HG02642 (cell line): ENCODE results near the gene TTC39B.
"Not testable (repeated sequence)": the region's sequence is repeated elsewhere in the genome, so short reads cannot be mapped to it uniquely, and the experiment has no call there.

Source experiments
- ATAC-seq: cut with Tn5 transposase; IDR thresholded peaks from one replicate; pipeline ENCODE4 v1.9.1; 2021; ENCODE audit warnings: mild to moderate bottlenecking; ENCODE audit not compliant: unreplicated experiment, poor library complexity

The TTC39B gene

GRCh38 chr9:15272377-15272928 is 34.6 kb downstream of the TTC39B start:
- ATAC-seq: no peak

DNA sequence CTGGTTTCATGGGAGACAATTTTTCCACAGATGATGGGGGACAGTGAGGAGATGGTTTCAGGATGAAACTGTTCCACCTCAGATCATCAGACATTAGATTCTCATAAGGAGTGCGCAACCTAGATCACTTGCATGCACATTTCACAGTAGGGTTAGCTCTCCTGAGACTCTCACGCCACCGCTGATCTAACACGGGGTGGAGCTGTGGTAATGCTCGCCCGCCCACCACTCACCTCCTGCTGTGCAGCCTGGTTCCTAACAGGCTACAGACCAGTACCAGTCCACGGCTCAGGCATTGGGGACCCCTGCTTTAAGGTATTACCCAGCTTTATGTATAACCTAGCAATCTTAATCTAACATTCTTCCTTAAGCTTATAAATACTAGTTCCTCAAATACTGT is 35.6 kb downstream of the TTC39B start:
- no peak for ATAC-seq

DNA sequence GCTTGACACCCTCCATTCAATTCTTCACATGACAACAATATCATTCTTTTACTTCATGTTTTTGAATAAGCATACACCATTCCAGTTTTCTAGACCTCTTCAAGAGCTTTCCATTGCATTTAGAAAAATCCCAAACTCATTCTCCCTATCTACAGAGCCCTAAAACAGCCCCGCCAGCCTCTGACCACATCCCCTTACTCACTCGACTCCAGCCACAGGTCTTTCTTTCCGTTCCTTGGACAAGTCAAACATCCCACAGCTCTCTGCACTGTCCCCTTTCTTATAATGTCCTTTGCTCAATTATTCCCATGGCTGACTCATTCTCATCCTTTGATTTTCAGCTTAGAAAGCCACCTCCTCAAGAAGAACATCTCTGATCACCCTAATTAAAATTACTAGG is 38.2 kb downstream of the TTC39B start:
- no peak for ATAC-seq

GRCh38 chr9:15268317-15268716 is 38.7 kb downstream of the TTC39B start:
- no peak for ATAC-seq

- ATAC-seq: no peak
These were observed 42.1 kb downstream of the TTC39B start for GRCh38 chr9:15264918-15265317.

DNA sequence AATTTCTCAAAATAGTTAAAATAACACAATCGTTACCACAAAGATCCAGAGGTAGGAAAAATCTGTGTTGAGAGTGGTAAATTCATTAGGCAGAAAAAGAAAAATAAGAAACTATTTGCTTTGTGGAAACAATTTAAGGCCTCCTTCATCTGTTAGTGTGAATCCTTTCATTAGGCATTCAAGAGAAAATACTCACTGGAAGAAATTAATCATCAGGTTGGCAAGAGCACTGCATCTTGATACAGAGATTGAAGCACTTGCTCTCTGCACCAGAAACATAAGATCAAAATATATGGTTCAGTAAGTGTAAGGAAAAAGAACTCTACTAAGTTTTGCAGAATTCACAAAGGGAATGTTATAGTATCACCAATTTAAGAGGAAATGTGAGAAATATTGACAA is 44.4 kb downstream of the TTC39B start:
- no peak for ATAC-seq

DNA sequence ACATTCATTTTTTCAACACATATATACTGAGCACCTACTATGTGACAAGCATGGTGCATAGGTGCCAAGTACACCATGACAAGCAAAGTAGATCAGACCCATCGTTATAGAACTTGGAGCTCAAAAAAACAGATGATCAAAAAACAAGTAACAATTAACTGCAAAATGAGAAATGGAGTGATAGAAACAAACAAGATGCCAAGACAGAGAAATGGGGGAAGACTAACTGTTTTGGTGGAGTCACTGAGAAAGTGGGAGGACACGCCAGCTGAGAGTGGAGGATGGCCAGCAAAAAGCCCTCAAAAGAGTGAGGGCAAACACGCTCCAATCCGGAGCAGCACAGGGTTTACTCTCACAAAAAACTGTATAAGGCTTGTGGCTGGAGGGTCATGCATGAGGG is 50.6 kb downstream of the TTC39B start:
- no peak for ATAC-seq

GRCh38 chr9:15253786-15254185 is 53.2 kb downstream of the TTC39B start:
- ATAC-seq: no peak

- ATAC-seq: no peak
These were observed 53.8 kb downstream of the TTC39B start for GRCh38 chr9:15253197-15253596.

GRCh38 chr9:15249981-15250380 is 57.0 kb downstream of the TTC39B start:
- ATAC-seq: no peak

DNA sequence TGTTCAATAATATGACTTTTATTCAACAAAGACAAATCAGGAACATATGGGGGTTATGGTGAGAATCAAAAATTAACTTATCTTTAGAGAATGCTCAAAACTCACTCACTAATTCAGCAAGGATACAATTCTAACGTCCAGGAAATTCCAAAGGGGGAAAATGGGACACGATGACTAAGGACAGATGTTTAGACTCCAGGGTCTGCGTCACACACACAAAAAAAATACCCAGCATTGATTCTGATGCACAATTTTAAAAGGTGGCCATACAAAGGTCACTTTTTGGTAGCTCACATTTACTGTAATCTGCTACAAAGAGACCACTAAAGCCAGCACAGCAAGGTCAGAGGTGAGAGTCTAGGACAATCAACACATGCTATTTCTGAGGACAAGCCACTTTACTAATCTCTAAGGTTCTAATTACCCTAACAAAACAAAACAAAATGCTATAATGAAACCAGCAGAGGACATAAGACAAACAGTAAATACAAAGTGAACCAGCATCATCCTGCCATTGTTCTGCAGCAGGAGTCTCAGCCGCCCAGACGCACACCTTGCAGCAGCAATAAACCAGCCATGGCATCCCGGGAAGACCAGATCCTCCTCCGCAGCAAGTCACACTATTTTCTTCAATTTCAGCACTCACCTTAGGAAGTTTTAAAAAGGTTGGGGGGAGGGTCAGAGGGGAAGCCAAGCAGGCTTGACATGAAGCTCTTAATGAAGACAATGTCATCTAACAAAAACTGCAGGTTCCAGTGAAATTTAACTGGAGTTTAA is 57.8 kb downstream of the TTC39B start:
- ATAC-seq: no peak

DNA sequence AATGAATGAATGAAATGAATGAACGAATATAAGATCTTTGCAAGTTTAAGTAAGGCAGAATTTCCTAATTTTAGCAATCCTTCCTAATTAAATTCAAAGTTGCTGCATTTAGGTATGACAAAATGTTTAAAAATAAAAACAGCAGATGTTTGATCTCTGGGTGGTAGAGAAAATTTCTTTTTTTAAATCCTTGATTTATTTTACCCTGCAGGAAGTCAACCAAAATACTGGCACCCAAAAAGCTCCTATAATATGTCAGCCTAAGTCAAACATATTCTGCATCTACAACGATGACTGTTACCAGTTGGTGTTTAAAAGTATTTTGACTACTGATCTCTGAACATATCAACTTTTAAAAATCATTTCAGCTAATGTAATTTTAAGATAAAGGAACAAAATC is 58.4 kb downstream of the TTC39B start:
- ATAC-seq: no peak

GRCh38 chr9:15248081-15248480 is 58.9 kb downstream of the TTC39B start:
- ATAC-seq: no peak

GRCh38 chr9:15246708-15247107 is 60.3 kb downstream of the TTC39B start:
- ATAC-seq: no peak

- no peak for ATAC-seq
These were observed 60.8 kb downstream of the TTC39B start for GRCh38 chr9:15246243-15246642.

- no peak for ATAC-seq
These were observed 63.0 kb downstream of the TTC39B start for GRCh38 chr9:15244001-15244441.

DNA sequence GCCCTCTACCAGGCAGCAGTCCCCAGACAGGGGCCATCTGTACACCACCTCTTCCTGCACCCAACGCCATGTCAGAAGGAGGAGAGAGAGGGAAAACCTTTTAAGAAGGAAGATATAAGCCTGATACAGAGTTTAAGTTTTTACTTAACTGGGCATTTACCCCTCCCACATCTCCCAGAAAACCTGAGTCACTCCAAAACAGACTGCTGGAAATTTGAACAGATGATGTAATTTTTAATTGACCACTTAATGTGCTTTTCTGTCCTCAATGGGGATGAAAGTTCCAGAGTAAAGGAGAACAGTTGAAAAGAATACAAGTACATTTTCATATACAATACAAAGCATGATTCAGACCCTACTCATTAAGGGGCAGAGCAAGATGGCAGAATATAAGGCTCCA is 63.9 kb downstream of the TTC39B start:
- no peak for ATAC-seq

DNA sequence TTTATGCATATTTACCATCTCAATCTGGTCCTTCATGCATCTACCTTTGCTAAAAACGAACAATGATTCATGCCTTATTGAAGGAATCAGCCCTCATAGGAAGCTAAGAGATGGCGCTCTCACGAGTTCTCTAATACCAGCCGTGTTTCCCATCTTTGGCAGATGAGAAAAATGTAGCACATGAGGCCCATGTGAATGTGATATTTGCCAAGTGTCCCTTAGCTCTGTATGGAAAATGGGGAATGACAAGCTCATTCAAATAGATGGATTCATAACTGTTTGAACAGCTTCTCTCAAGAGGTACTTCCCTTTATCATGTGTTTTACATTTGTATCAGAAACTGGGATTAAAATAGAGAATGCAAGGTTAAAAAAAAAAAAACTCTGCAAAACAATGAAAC is 66.1 kb downstream of the TTC39B start:
- no peak for ATAC-seq

DNA sequence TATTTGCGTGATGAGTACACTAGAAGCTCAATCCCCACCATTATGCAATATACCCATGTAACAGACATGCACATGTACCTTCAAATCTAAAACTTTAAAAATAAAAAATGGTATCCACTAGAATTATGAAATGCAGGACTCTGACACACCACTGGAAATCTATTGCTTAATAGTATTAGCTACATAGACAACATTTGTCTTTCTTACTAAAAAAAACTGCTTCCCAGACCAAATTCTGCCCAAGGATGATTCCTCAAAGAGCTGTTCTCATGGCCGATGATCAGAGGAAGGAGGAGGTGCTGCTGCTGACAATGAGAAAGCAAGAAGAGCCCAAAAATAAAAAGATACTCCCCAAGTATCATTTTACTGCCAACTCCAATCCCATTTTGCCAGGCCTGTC is 67.2 kb downstream of the TTC39B start:
- ATAC-seq: no peak

- ATAC-seq: no peak
These were observed 68.4 kb downstream of the TTC39B start for GRCh38 chr9:15238646-15239045.

GRCh38 chr9:15235658-15236057 is 71.4 kb downstream of the TTC39B start:
- no peak for ATAC-seq

- not testable (repeated sequence) for ATAC-seq
These were observed 73.0 kb downstream of the TTC39B start for GRCh38 chr9:15233941-15234490.
